CD4-positive, alpha-beta T cell (primary cell): ENCODE measurements around the gene HNRNPL. TPM values are rescaled to one million over a fixed set of nuclear protein-coding genes. Genes with fewer than 3 reads are reported as not detected.

Source experiments
- ATAC-seq: fragments of 200-7000 bp; cut with Tn5 transposase; one replicate; pipeline ENCODE4 v1.10.0; 2022; ENCODE audit warnings: mild to moderate bottlenecking; ENCODE audit not compliant: poor library complexity
- CTCF ChIA-PET: fragments of 350-600 bp; sonication (Branson Sonifier 250); formaldehyde crosslinking; loops from one replicate; lab custom pipeline; 2021; ENCODE audit warnings: antibody characterized with exemption, inconsistent platforms; lab: Charles Lee
- POLR2A ChIA-PET: fragments of 350-600 bp; sonication (Branson Sonifier 250); formaldehyde crosslinking; loops from one replicate; lab custom pipeline; 2021; ENCODE audit warnings: antibody characterized with exemption, inconsistent platforms; lab: Charles Lee
- DNase-seq, 14 experiments: peaks; one replicate each; pipeline ENCODE4 v3.0.0-alpha.2; 2013 to 2020; ENCODE audit warnings: mixed read lengths in 2 of 14
- H3K27ac ChIP-seq, 2 donors: one replicate each; pipeline versions ENCODE4 v1.5.1 to v1.7.0; 2013; ENCODE audit warnings: low read length in 2 of 2, low read depth in 1 of 2, mild to moderate bottlenecking in 1 of 2
- H3K27me3 ChIP-seq, 2 experiments: 1 replicate in 1 of 2; 2 replicates in 1 of 2; pipeline versions ENCODE4 v1.6.1 to v1.7.0; 2013; ENCODE audit warnings: low read length in 2 of 2, control low read depth in 1 of 2, mild to moderate bottlenecking in 1 of 2, moderate library complexity in 1 of 2; ENCODE audit not compliant: insufficient read depth in 2 of 2, control insufficient read depth in 1 of 2
- H3K36me3 ChIP-seq: one replicate; pipeline ENCODE4 v1.6.1; 2013; ENCODE audit warnings: low read length, control low read depth; ENCODE audit not compliant: insufficient read depth
- H3K4me1 ChIP-seq: one replicate; pipeline ENCODE4 v1.6.1; 2013; ENCODE audit warnings: low read length, control low read depth; ENCODE audit not compliant: insufficient read depth
- H3K4me3 ChIP-seq: one replicate; pipeline ENCODE4 v1.5.1; 2013; ENCODE audit warnings: mild to moderate bottlenecking, low read length, moderate library complexity
- H3K9me3 ChIP-seq, 2 experiments: 1 replicate in 1 of 2; 2 replicates in 1 of 2; pipeline versions ENCODE4 v1.6.1 to v1.7.0; 2013; ENCODE audit warnings: low read length in 2 of 2, mild to moderate bottlenecking in 2 of 2, control low read depth in 1 of 2, moderate library complexity in 1 of 2; ENCODE audit not compliant: control insufficient read depth in 1 of 2, insufficient read depth in 1 of 2
- H3K27ac Mint-ChIP-seq: one replicate; pipeline ENCODE4 v1.8.0; 2020; ENCODE audit warnings: mixed read lengths
- H3K27me3 Mint-ChIP-seq: one replicate; pipeline ENCODE4 v1.8.0; 2021; ENCODE audit warnings: mixed read lengths
- H3K36me3 Mint-ChIP-seq: one replicate; pipeline ENCODE4 v1.8.0; 2021; ENCODE audit warnings: low read depth, mixed read lengths
- H3K4me1 Mint-ChIP-seq: one replicate; pipeline ENCODE4 v1.8.0; 2021; ENCODE audit warnings: low read depth, mixed read lengths
- H3K4me3 Mint-ChIP-seq: one replicate; pipeline ENCODE4 v1.8.0; 2020; ENCODE audit warnings: mild to moderate bottlenecking, mixed read lengths
- H3K9me3 Mint-ChIP-seq: one replicate; pipeline ENCODE4 v1.8.0; 2020; ENCODE audit warnings: mixed read lengths
- intact Hi-C, 2 experiments: fragments of 100-400 bp; cut with DNase I in 1 of 2; cut with micrococcal nuclease in 1 of 2; formaldehyde crosslinking; loops; one replicate each; pipeline versions ENCODE4 v1.15.1 to v1.9.0; 2023 to 2025; cut with DNase I, micrococcal nuclease
- total RNA-seq, 174 experiments: library from RNA in 2 of 174; stranded (reverse) in 2 of 174; gene quantifications; one replicate each; pipeline ENCODE4 v1.2.3 and lab custom pipeline; 2021 to 2026
- TF ChIP-seq, protein P1 (sequence below): fragments of 200-600 bp; IDR thresholded peaks from one replicate; pipeline ENCODE4 v1.8.0; 2022; ENCODE audit warnings: antibody characterized with exemption, mild to moderate bottlenecking

Gene HNRNPL
- total RNA-seq, 2 experiments from 2014 or later, result 535 to 565 TPM

DNA sequence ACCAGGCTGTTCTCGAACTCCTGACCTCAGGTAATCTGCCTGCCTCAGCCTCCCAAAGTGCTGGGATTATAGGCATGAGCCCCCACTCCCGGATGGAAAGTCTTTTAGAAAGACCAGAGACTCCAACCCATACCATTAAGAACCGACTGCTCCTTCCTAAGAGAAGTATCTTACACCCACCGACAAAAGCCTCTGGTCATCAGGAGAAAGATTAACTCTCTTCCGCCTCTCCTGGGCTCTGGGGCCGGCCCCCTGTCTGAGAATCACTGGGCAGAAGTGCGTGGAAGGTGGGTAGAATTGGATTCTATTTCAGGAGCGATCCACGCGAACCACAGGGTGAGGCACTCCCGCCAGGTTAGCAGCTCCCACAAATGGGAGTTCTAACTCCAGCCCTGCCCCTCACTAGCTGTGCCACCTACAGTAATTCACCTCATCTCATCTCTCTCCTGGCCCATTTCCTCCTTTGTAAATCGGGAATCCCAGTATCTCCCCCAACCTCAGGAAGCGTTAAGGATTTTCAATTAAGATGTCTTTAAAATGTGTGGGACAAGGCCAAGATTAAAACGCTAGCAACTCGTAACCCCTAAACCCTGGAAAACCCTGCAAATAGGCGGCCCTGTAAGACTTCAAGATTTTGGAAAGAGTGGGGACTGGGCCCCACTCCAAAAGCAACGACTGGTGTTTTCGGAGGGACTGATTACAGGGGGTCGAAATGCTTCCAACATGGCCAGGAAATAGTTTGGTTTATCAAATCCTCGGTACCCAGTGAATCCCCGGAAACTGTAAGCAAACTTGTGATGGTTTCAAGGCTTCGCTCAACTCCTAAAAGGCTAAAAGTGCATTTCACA lies 1.3 kb downstream of the HNRNPL start:
- Histone ChIP-seq H3K36me3 (peaks cover 52% of the 10 kb centered on the region), H3K4me3 (peak overlapping the region; percentile 61), H3K27me3 (no peaks in the 10 kb centered on the region), H3K4me1 (peaks cover 80% of the 10 kb centered on the region), H3K27ac (peak overlapping the region; percentile 77 to 97), H3K9me3 (no peaks in the 10 kb centered on the region)
- ChIA-PET CTCF (interaction anchor here (0.7 to 1.8 kb wide), 5 partner anchors 16 to 82 kb away, joined by 3 to 5 read pairs (median 4); partner anchors contain the start of genes ECH1, MRPS12 and SARS2), POLR2A (interaction anchor here (0.6 to 9.1 kb wide), 26 partner anchors 8 to 474 kb away, joined by 3 to 170 read pairs (median 6); partner anchors contain the start of genes ACTN4, ECH1, EIF3K and FAM98C)
- Mint-ChIP-seq H3K36me3 (peaks cover 86% of the 10 kb centered on the region), H3K9me3 (no peaks in the 10 kb centered on the region), H3K27ac (peak overlapping the region; percentile 97), H3K4me1 (peaks cover 75% of the 10 kb centered on the region), H3K27me3 (no peaks in the 10 kb centered on the region), H3K4me3 (peak overlapping the region; percentile 93)
- intact Hi-C loops, result loop anchor here in 1 of 2 experiments (1.0 to 10.0 kb wide), 2 partner anchors 17 to 114 kb away; partner anchors contain the start of gene ECH1
- TF ChIP-seq, protein P1, sequence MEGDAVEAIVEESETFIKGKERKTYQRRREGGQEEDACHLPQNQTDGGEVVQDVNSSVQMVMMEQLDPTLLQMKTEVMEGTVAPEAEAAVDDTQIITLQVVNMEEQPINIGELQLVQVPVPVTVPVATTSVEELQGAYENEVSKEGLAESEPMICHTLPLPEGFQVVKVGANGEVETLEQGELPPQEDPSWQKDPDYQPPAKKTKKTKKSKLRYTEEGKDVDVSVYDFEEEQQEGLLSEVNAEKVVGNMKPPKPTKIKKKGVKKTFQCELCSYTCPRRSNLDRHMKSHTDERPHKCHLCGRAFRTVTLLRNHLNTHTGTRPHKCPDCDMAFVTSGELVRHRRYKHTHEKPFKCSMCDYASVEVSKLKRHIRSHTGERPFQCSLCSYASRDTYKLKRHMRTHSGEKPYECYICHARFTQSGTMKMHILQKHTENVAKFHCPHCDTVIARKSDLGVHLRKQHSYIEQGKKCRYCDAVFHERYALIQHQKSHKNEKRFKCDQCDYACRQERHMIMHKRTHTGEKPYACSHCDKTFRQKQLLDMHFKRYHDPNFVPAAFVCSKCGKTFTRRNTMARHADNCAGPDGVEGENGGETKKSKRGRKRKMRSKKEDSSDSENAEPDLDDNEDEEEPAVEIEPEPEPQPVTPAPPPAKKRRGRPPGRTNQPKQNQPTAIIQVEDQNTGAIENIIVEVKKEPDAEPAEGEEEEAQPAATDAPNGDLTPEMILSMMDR, result no peak
- ATAC-seq (no peak), DNase-seq (peak in 1 of 14 experiments; percentile 23)

DNA sequence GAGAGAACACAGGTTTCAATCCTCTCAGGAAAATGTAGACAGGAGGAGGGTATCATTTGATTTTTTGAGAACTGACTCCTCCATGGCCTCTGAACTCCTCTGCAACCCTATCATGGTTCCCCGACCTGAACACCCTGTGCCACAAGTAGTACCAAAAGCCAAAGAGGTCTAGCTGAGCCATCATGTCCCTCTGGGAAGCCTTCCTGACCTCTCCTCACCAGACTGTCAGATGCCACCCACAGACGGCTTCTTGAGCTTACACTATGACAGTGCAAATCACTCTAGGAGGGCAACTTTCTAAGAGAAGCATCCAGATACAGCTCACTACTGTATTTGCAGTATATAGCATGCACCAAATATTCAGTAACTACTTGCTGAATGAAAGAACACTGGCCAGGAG lies 3.7 kb downstream of the HNRNPL start:
- Mint-ChIP-seq H3K4me3 (peak overlapping the region; percentile 62), H3K36me3 (peaks cover 99% of the 10 kb centered on the region), H3K4me1 (peaks cover 85% of the 10 kb centered on the region), H3K9me3 (no peaks in the 10 kb centered on the region), H3K27me3 (peaks cover 5% of the 10 kb centered on the region), H3K27ac (peak overlapping the region; percentile 68)
- DNase-seq (no peak), ATAC-seq (no peak)
- Histone ChIP-seq H3K27ac (peak overlapping the region in 1 of 2 donors; percentile 16), H3K9me3 (no peaks in the 10 kb centered on the region), H3K4me3 (no peak overlapping the region), H3K4me1 (peaks cover 87% of the 10 kb centered on the region), H3K27me3 (no peaks in the 10 kb centered on the region), H3K36me3 (peaks cover 76% of the 10 kb centered on the region)
- intact Hi-C loops, result loop anchor here in 1 of 2 experiments (10.0 kb wide), 1 partner anchor 111 kb away; no protein-coding TSS in a partner anchor
- ChIA-PET CTCF (interaction anchor here (1.4 kb wide), 1 partner anchor 84 kb away, joined by 3 read pairs; the partner anchor contains the start of genes MRPS12 and SARS2), POLR2A (interaction anchor here (0.5 to 9.1 kb wide), 5 partner anchors 10 to 62 kb away, joined by 3 to 170 read pairs (median 3); partner anchors contain the start of gene RINL)
- TF ChIP-seq, protein P1, result no peak

DNA sequence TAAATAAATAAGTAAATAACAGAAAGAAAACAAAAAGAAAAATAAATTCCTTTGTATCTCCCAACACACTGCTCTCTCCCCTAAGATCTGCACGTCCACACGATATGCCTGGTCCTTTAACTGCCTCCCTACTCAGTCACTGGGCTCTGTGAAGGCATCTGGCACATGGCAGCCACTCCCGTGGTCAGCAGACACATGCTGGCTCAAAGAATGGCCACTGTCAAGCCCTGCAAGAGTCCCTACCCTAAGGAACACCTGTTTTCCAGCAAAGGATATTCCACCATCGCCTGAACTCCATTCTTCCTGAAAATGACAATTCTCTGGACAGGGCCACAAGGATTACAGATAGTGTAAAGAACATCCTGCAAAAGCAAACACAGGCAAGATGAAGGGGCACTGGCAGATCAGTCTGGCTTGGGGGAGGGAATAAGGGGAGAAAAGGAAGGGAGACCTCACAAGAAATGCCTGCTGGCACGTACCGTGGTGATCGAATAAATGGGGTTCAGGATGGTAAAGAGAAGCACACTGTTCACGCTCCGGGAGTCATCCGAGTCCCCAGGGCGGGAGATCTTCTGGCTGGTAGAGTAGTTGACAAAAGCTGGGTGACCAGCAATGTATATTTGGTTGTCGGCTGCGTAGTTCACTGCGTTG lies 4.3 kb downstream of the HNRNPL start:
- DNase-seq, result no peak
- no peaks in the 10 kb centered on the region for H3K27me3 ChIP-seq
- no peaks in the 10 kb centered on the region for H3K9me3 Mint-ChIP-seq
- H3K4me3 Mint-ChIP-seq, result peak overlapping the region; percentile 62
- no peaks in the 10 kb centered on the region for H3K9me3 ChIP-seq
- peak overlapping the region; percentile 68 for H3K27ac Mint-ChIP-seq
- intact Hi-C loops, result loop anchor here in 1 of 2 experiments (10.0 kb wide), 1 partner anchor 111 kb away; no protein-coding TSS in a partner anchor
- peaks cover 99% of the 10 kb centered on the region for H3K36me3 Mint-ChIP-seq
- H3K36me3 ChIP-seq, result peaks cover 82% of the 10 kb centered on the region
- H3K4me1 Mint-ChIP-seq, result peaks cover 85% of the 10 kb centered on the region
- H3K4me3 ChIP-seq, result no peak overlapping the region
- TF ChIP-seq, protein P1, result no peak
- POLR2A ChIA-PET, result interaction anchor here (0.5 to 9.1 kb wide), 3 partner anchors 22 to 63 kb away, joined by 3 to 170 read pairs (median 3); partner anchors contain the start of gene RINL
- peaks cover 5% of the 10 kb centered on the region for H3K27me3 Mint-ChIP-seq
- H3K4me1 ChIP-seq, result peaks cover 87% of the 10 kb centered on the region
- peak overlapping the region in 1 of 2 donors; percentile 16 for H3K27ac ChIP-seq
- CTCF ChIA-PET, result interaction anchor here (1.4 kb wide), 1 partner anchor 85 kb away, joined by 3 read pairs; the partner anchor contains the start of genes MRPS12 and SARS2
- no peak for ATAC-seq
